Measurements from ENCODE around the gene ERVV-1. TPM values are rescaled to one million over a fixed set of nuclear protein-coding genes. Genes with fewer than 3 reads are reported as not detected.
"Not testable (repeated sequence)": the region's sequence is repeated elsewhere in the genome, so short reads cannot be mapped to it uniquely, and the experiment has no call there.

Gene ERVV-1
- total RNA-seq, result not detected

DNA sequence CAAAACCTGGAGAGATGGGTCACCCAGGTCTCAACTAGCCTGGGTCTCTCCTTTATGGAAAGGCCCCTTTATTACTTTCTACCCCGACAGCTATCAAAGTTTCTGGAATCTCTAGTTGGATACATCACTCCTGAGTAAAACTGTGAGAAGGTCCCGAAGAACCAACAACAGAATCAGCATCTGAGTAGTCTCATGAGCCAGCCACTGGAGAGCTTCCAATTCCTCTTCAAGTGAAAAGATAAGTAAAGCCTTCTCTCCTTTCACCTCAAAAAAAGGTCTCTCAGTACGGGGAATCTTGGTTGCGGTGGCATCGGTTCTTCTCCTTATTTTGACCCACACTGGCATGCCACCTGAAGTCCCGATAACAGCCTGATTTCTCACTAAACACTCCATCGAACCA is at the start of gene ERVV-1:
ERVV-1 (plus strand) TSS at position 301 of the 400 bp plus-strand sequence. CDS start 170 bp downstream, outside the sequence.
- no peak within 1 kb of the TSS for H3K27ac ChIP-seq
- no peak for DNase-seq (ENCODE audit: extremely low spot score in 2 of 2)
- H3K4me1 ChIP-seq, result no peaks in the 10 kb centered on the region
- no peaks in the 10 kb centered on the region for H3K27me3 ChIP-seq
- TF ChIP-seq CTCF (IDR thresholded peaks at IDR 0.05), result no peak
- no peak for TF ChIP-seq POLR2AphosphoS5 (IDR thresholded peaks at IDR 0.05; ENCODE audit: insufficient read depth in 1 of 2, low read depth in 1 of 2)
- no peak for TF ChIP-seq POLR2A (IDR thresholded peaks at IDR 0.05)
- H3K4me3 ChIP-seq, result no peak within 1 kb of the TSS
- intact Hi-C loops (cut with DNase I), result no loop called here
- H3K9me3 ChIP-seq, result no peaks in the 10 kb centered on the region
- H3K36me3 ChIP-seq, result no peaks in the 10 kb centered on the region

DNA sequence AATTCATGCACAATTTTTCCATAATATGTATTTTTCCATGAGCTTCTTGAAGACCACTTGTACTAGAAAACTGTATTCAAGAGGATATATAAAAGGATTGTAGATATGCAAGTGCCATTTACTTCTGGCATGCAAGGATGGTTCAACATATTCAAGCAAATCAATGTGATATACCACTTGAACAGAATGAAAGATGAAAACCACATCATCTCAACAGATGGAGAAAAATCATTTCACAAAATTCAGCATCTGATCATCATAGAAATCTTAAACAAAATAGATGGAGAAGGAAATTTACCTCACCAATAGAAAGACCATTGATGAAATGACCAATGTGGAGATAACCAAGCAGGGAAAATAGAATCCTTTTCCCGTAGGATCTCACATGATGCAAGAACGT is 45.9 kb upstream of the ERVV-1 start:
- Histone ChIP-seq H3K9me3 (no peaks in the 10 kb centered on the region), H3K36me3 (peaks cover 0 to 9% of the 10 kb centered on the region in 2 donors), H3K27ac (no peak overlapping the region), H3K27me3 (no peaks in the 10 kb centered on the region), H3K4me3 (no peak overlapping the region), H3K4me1 (peaks cover 9% of the 10 kb centered on the region)
- DNase-seq (ENCODE audit: extremely low spot score in 2 of 2), result no peak
- intact Hi-C loops (cut with DNase I), result no loop called here
- no peak for TF ChIP-seq POLR2AphosphoS5 (IDR thresholded peaks at IDR 0.05; ENCODE audit: insufficient read depth in 1 of 2, low read depth in 1 of 2)
- no peak for TF ChIP-seq CTCF (IDR thresholded peaks at IDR 0.05)
- no peak for TF ChIP-seq POLR2A (IDR thresholded peaks at IDR 0.05)

DNA sequence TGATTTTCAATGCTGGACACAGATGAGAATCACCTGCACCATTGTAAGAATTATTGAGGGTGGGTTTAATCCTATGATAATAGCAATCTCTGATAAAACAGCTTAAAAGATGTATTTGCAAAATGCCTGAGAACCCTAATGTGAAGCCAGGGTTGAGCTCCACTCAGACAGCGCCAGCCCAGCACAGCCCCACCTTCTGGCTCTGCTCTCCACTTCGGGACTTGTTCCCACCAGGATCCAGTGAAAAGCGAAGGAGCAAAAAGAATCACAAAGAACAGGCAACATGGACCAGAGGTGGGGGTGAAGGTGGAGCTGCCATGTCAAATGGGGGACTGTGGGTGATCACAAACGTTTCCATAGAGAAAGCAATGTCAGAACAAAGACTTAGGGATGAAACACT is 32.4 kb upstream of the ERVV-1 start:
- TF ChIP-seq POLR2AphosphoS5 (IDR thresholded peaks at IDR 0.05; ENCODE audit: insufficient read depth in 1 of 2, low read depth in 1 of 2) (no peak), CTCF (IDR thresholded peaks at IDR 0.05) (no peak), POLR2A (IDR thresholded peaks at IDR 0.05) (no peak)
- no peak overlapping the region for H3K4me3 ChIP-seq
- intact Hi-C loops (cut with DNase I), result no loop called here
- peaks cover 0 to 33% of the 10 kb centered on the region in 2 donors for H3K36me3 ChIP-seq
- no peaks in the 10 kb centered on the region for H3K9me3 ChIP-seq
- no peak overlapping the region for H3K27ac ChIP-seq
- no peaks in the 10 kb centered on the region for H3K27me3 ChIP-seq
- DNase-seq (ENCODE audit: extremely low spot score in 2 of 2), result no peak
- H3K4me1 ChIP-seq, result no peaks in the 10 kb centered on the region

- intact Hi-C loops (cut with DNase I); DNase-seq (ENCODE audit: extremely low spot score in 2 of 2); H3K4me3 ChIP-seq; H3K4me1 ChIP-seq; H3K9me3 ChIP-seq; H3K27me3 ChIP-seq; H3K27ac ChIP-seq: not testable (repeated sequence)
- peaks cover 0 to 42% of the 10 kb centered on the region in 2 donors for H3K36me3 ChIP-seq
Measured at GRCh38 chr19:52983167-52983566, 30.6 kb upstream of the ERVV-1 start.

DNA sequence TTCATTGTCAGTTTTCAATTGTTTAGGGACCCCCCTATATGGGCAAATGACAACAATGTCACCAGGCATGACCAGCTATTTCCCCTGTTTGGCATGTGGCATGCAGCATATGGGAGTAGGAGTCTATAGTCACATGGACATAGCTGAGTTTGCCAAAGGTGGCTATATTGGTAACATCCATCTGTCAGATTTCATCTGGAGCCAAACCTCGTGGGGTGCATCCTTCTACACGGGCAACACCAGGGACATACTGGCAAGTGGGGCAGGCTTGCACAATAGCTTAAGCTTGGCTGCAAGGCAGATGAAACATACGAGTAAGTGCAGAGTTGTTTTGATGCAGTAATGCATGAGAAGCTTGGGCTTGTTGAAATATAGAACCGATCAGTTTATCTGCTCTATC is 26.5 kb upstream of the ERVV-1 start:
- Histone ChIP-seq H3K9me3 (no peaks in the 10 kb centered on the region), H3K27ac (no peak overlapping the region), H3K36me3 (peaks cover 0 to 54% of the 10 kb centered on the region in 2 donors), H3K27me3 (no peaks in the 10 kb centered on the region), H3K4me3 (no peak overlapping the region), H3K4me1 (peaks cover 5% of the 10 kb centered on the region)
- DNase-seq (ENCODE audit: extremely low spot score in 2 of 2), result no peak
- intact Hi-C loops (cut with DNase I), result no loop called here
- TF ChIP-seq CTCF (IDR thresholded peaks at IDR 0.05), result no peak
- TF ChIP-seq POLR2A (IDR thresholded peaks at IDR 0.05), result no peak
- TF ChIP-seq POLR2AphosphoS5 (IDR thresholded peaks at IDR 0.05; ENCODE audit: insufficient read depth in 1 of 2, low read depth in 1 of 2), result no peak

GRCh38 chr19:52988506-52988905 is 25.2 kb upstream of the ERVV-1 start:
- peaks cover 13% of the 10 kb centered on the region for H3K4me1 ChIP-seq
- peaks cover 0 to 54% of the 10 kb centered on the region in 2 donors for H3K36me3 ChIP-seq
- no peak for TF ChIP-seq POLR2A (IDR thresholded peaks at IDR 0.05)
- TF ChIP-seq CTCF (IDR thresholded peaks at IDR 0.05), result no peak
- no peak for TF ChIP-seq POLR2AphosphoS5 (IDR thresholded peaks at IDR 0.05; ENCODE audit: insufficient read depth in 1 of 2, low read depth in 1 of 2)
- H3K9me3 ChIP-seq, result no peaks in the 10 kb centered on the region
- no peak for DNase-seq (ENCODE audit: extremely low spot score in 2 of 2)
- no peak overlapping the region for H3K27ac ChIP-seq
- H3K27me3 ChIP-seq, result no peaks in the 10 kb centered on the region
- no peak overlapping the region for H3K4me3 ChIP-seq
- intact Hi-C loops (cut with DNase I), result no loop called here
